Posterior cingulate gyrus (tissue), 11 donors: ENCODE measurements around the gene PLCB2.

Source experiments
- DNase-seq, 10 donors: peaks; one replicate each; pipeline versions ENCODE4 v3.0.0 to v3.0.0-alpha.2; 2020 to 2021; ENCODE audit warnings: mixed read lengths in 3 of 10
- intact Hi-C: fragments of 100-400 bp; cut with DNase I; formaldehyde crosslinking; loops from one replicate; pipeline ENCODE4 v1.15.1; 2023

PLCB2 gene

GRCh38 chr15:40329804-40330203 is 22.1 kb upstream of the PLCB2 start:
- intact Hi-C loops = no loop called here
- DNase-seq = peak in 1 of 10 donors; percentile 39

GRCh38 chr15:40328751-40329150 is 21.0 kb upstream of the PLCB2 start:
- DNase-seq = no peak
- intact Hi-C loops = no loop called here

- intact Hi-C loops = no loop called here
- no peak for DNase-seq
Measured at GRCh38 chr15:40328176-40328575, 20.4 kb upstream of the PLCB2 start.

DNA sequence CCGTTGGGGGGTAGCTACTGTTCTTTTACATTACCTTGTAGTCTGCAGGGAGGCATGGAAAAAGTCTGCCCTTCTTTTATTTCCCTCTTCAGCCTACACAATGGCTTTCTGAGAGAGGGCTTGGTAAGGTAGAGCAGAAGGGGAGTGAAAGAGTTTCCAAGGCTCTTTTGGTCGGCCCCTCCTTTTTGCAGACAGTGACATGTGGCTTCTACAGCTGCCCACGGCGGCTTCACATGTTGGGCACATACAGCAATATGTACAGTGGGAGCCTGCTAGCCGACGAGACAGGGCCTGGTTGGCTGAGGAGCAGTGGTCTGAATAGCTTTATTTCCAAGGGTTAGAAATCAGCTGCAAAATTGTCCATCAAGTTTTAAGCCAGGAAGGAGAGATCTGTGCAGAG is 19.7 kb upstream of the PLCB2 start:
- intact Hi-C loops = no loop called here
- peak in 2 of 10 donors; percentile 68 to 77 for DNase-seq

GRCh38 chr15:40325700-40326099 is 18.0 kb upstream of the PLCB2 start:
- intact Hi-C loops = no loop called here
- no peak for DNase-seq

DNA sequence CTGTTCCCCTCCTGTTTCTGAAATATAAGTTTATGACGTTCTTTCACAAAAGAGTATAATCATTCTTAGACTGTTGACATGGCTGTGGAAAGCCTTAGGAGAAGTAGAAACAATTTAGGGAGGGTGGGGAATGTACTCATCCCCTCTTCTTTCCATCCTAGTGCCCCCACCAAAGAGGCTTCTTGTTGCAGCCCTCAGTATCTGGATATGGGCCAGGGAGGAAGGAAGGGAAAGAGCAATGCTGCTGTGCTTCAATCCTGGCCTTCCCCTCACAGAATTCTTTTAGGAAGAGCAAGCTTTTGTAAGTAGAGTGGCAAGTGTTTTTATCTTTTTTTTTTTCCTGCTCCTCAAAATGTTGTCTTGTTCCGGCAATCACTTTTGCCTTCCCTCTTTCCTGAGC is 17.5 kb upstream of the PLCB2 start:
- intact Hi-C loops = no loop called here
- DNase-seq = peak in 1 of 10 donors; percentile 8

- peak in 2 of 10 donors; percentile 73 to 85 for DNase-seq
- intact Hi-C loops = loop anchor here (1.0 to 5.0 kb wide), 3 partner anchors 15 to 98 kb away; no protein-coding TSS in a partner anchor
Measured at GRCh38 chr15:40323953-40324937, 16.5 kb upstream of the PLCB2 start.

DNA sequence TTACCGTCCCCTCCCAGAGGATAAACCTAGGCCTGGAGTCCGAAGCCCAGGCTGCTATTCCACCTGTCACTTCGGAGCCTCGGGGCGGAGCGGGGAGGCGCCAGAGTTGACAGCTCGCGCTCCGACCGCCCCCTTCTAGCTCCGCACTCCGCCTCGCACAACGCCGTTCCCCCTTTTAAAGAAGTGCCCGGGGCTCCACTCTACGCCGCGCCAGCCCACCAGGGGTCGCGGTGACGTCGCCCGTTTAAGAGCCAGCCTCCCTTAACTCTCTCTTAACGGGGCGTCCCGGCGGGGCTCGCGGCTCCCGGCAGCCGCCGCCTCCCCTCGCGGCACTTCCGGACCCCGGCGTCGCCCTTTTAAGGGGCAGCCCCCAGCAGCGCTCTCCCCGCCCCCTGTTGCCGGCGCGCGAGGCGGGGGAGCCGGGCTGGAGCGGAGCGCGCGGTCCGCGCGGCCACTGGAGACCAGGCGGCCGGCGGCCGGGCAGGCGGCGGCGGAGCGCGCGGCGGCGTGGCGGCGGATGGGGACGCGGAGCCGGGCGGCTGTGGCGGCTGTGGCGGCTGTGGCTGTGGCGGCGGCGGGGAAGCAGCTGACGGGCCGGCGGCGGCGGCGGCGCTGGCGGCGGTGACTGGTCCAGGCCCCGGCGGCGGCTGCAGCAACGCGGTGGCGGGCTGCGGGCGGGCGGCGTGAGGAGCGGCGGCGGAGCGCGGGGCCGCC is 15.7 kb upstream of the PLCB2 start, which contains the start of gene INAFM2:
Gene INAFM2, plus strand, starts transcription at position 454 of the 714 bp plus-strand sequence. CDS start 364 bp downstream, outside the sequence.
- intact Hi-C loops = loop anchor here (1.0 to 5.0 kb wide), 3 partner anchors 15 to 99 kb away; no protein-coding TSS in a partner anchor
- peak; percentile 67 to 97 (median 85) for DNase-seq

- intact Hi-C loops = loop anchor here (1.0 to 5.0 kb wide), 3 partner anchors 16 to 100 kb away; no protein-coding TSS in a partner anchor
- peak in 2 of 10 donors; percentile 74 to 83 for DNase-seq
Measured at GRCh38 chr15:40322531-40323238, 14.9 kb upstream of the PLCB2 start.

GRCh38 chr15:40320931-40321371 is 13.2 kb upstream of the PLCB2 start:
- DNase-seq = peak in 5 of 10 donors; percentile 57 to 74 (median 63)
- intact Hi-C loops = loop anchor here (5.0 kb wide), 1 partner anchor 46 kb away; no protein-coding TSS in a partner anchor

DNA sequence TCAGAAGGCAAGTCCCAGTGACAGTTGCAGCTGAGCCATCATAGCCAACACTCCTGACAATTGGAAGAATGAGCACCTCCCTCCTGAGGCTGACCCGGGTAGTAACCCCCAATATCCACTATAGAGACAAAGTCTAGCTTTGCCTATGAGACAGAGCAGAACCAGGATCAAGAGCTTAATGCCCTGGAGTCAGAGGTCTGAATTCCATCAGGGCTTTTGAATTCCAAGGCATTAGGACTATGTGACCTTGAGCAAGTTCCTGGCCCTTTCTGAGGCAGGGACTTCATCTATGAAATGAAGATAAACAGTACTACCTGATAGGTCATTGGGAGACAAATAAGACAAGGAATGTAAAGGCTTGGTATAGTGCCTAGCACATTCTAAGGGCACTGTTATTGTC is 12.7 kb upstream of the PLCB2 start:
- peak in 2 of 10 donors; percentile 11 to 45 for DNase-seq
- intact Hi-C loops = loop anchor here (5.0 kb wide), 1 partner anchor 47 kb away; no protein-coding TSS in a partner anchor

GRCh38 chr15:40317580-40317979 is 9.8 kb upstream of the PLCB2 start:
- intact Hi-C loops = no loop called here
- DNase-seq = no peak

DNA sequence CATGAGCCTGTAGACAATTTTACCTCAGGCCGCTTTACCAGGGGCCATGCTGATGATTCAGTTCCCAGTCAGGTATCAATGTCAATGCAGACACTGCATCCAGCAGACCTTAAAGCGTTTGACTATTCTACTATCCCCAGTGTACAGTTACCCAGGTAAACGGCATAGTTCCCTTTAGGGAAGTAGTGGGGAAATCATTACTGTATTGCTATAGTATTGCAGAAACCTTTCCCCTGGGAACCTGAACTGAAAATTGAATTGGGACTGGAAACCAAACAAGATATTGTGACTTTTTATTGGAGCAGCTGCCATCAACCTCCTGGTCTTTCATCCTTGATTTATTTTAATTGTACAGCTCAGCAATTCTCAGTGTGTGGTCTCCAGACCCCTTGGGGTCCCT is 9.2 kb upstream of the PLCB2 start:
- intact Hi-C loops = no loop called here
- peak in 1 of 10 donors; percentile 8 for DNase-seq

- peak in 2 of 10 donors; percentile 8 to 15 for DNase-seq
- intact Hi-C loops = no loop called here
Measured at GRCh38 chr15:40314723-40315276, 7.1 kb upstream of the PLCB2 start.

DNA sequence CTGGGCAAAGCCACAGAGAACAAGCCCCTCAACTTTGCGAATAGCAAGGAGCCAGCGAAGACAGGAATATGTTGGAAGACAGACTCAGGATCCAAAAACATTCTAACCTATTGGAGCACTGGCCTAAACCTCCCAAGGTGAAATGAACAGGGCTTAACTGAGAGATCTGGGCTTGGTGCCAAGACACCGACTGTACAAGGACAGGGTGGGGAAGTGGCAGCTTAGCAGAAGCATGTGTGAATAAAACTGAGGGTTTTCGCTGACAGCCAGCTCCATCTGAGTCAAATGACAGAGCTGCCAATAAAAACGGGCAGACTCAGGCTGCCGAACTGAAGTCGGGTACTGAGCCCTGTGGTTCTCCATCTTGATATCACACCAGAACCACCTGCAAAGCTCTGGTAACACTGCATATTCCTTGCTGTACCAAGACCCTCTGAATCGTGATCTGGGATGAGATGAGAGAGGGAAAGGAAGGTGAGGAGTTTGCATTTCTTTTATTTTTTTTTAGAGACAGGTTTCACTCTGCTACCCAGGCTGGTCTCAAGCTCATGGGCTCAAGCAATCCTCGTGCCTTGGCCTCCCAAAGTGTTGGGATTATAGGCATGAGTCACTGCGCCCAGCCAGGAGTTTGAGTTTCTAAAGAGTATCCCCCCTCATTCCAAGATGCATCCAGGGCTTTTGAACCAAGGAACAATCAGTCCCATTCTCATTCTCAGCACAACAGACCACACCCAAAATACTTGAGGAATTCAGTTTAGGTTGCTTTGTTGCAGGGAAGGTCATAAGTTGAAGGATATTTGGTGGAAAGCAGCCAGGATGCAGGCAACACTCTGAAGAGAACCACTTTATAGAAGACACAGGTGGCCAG is 6.0 kb upstream of the PLCB2 start:
- peak in 2 of 10 donors; percentile 27 to 43 for DNase-seq
- intact Hi-C loops = no loop called here

DNA sequence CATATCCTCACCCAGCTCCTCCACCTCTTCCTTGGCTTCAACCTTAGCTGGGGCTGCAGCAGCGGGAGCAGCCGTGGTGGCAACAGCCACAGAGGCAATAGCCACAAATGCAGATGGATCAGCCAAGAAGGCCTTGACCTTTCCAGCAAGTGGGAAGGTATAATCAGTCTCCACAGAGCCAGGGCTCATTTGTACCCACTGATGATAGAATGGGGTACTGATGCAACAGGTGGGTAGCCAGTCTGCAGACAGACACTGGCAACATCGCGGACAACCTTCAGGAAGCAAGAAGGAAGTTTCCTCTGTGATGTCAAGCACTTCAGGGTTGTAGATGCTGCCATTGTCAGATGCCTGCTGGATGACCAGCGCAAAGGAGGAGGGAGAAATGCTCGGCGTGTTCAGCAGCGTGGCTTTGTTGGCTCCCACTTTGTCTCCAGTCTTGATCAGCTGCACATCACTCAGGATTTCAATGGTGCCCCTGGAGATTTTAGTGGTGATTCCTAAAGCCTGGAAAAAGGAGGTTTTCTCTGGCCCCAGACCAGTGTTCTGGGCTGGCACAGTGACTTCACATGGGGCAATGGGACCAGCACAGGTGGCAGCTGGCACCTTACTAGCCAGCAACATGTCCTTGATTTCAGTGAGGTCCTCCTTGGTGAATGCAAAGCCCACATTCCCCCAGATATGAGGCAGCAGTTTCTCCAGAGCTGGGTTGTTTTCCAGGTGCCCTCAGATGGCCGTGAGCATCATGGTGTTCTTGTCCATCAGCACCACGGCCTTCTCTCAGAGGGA is 4.8 kb upstream of the PLCB2 start:
- peak in 2 of 10 donors; percentile 18 to 58 for DNase-seq
- intact Hi-C loops = no loop called here

GRCh38 chr15:40310993-40311392 is 3.3 kb upstream of the PLCB2 start:
- intact Hi-C loops = no loop called here
- peak in 2 of 10 donors; percentile 18 to 58 for DNase-seq
